Mucosa of gallbladder (tissue), 1 donor: Measurements from ENCODE around the gene IKZF3. TPM values are rescaled to one million over a fixed set of nuclear protein-coding genes. Genes with fewer than 3 reads are reported as not detected.
A peak's percentile ranks its signal among the peaks of the same experiment; 100 is the strongest.
"Not testable (repeated sequence)": the region's sequence is repeated elsewhere in the genome, so short reads cannot be mapped to it uniquely, and the experiment has no call there.

ENCODE experiments used
- DNase-seq: peaks from one replicate; pipeline ENCODE4 v3.0.0-alpha.2; 2020; ENCODE audit warnings: low spot score
- total RNA-seq: library from RNA; stranded (reverse); gene quantifications from one replicate; pipeline ENCODE4 v1.2.1, GENCODE V29; 2021
- donor health status: DM: no; HTN: no; CAD: no.

Gene IKZF3
- total RNA-seq, 1 donor from 2014 or later = 5.8 TPM

- DNase-seq = no peak
These were observed 123.6 kb downstream of the IKZF3 start for GRCh38 chr17:39740357-39741111.

GRCh38 chr17:39739885-39740356 lies 124.2 kb downstream of the IKZF3 start:
- DNase-seq = no peak

DNA sequence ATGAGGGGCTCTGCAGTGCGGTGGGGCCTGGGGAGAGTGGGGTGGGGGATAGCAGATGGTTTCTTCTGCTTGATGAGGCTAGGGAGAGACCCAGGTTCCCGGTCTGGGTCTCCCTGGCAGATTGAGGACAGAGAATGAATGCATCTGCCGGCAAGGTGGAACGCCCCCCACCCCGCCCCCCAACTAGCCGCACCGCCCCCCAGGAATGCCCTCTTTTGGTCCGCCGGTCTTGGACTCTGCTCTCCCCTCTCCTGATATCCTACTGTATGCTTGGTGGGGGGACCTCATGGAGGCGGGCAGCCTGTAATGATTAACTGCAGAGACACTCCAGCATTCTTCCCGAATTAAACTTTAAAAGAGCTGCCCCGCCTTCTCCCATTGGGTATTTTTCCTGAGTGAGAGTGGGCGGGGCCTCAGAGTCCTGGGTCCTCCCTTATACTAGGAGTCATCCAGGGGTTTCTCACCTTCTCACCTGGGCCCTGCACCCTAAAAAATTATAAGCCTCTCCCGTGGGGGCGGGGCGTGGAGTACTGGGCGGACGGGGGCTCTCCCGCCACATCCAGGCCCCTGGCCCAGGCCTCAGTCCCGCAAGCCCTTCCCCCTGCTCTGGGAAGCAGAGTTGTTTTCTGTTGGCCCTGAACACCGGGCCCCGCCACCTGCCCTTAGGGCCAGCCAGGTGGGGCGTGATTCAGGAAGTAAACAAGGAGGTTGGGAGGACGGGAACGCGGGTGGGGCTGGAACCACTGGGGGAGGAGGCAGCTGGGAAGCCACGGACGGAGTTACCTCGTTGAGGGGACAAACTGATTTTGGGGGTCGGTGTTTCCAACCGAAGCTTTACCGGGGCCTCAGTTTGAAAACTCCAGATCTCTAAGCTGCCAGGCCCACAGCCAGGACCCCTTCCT lies 124.9 kb downstream of the IKZF3 start:
- DNase-seq = peak; percentile 86

DNA sequence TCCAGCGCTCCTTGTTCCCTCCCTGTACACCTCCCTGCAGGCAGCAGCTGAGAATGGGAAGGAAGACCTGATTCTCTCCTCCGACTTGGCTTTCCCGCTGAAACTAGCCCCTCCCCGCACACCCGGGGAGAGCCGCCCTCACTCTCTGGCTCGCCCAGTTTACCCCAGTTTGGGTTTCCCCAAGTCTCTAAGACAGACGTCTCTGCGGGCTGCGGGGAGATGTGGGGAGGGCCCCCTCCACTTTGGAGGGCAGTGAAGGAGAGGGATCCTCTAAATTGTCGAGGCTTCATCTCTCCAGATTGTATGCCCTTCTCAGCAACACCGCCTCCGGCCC lies 125.6 kb downstream of the IKZF3 start:
- DNase-seq = no peak

GRCh38 chr17:39737760-39738567 lies 126.1 kb downstream of the IKZF3 start, which contains the start of gene GRB7:
Gene GRB7, plus strand, starts transcription at chr17:39737938. Its CDS starts 4,364 bp downstream, at chr17:39742302.
- DNase-seq = peak; percentile 82

- no peak for DNase-seq
These were observed 126.8 kb downstream of the IKZF3 start for GRCh38 chr17:39737206-39737759.

DNA sequence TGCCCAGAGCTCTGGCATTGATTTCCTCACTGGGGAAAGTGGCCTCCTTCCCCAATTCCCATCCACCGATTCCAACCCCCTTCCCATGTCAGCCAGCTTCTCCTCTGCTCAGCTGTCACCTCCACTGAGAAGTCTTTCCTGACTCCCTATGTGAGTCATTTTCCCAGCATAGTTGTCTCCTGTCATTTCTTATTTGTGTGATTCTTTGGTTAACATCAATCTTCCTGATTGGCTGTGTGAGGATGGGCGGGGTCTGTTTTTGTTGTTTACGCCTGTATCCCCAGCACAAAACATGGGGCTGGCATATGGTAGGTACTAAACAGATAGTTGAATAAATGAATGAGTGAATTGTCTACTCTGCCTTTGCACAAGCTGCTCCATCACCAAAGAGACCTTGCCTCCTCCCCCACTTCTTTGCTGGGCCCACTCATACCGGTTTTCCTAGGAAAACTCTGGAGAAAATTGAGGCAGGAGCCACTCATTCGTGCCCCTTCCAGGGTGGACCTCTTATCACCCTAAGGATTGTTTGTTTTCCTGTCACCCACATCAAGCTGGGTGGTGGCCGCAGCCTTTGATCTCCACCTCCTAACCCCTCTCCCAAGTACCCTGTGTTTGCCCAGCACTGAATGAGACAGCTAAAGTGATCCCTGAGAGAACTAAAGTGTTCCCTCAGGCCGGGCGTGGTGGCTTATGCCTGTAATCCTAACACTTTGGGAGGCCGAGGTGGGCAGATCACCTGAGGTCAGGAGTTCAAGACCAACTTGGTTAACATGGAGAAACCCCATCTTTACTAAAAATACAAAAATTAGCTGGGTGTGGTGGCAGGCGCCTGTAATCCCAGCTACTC lies 127.6 kb downstream of the IKZF3 start:
- DNase-seq = no peak

DNA sequence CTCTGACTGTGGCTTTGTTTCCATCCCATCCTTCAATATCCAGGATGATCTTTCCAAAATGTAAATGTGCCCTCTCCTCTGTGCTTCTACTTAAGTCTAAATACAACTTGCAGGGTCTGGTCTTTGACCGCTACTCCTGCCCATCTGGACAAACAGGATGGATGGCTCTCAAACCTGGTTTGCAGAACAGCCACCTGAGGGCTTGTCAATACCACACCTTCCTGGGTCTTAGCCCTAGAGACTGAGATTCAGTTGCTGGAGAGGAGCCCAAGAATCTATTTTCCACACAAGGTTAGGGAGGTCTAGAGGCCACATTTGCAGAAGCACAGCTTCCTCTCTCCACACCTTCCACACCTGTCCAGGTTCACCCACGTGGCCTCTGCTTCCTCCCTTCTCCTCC lies 128.2 kb downstream of the IKZF3 start:
- DNase-seq = peak; percentile 54

GRCh38 chr17:39732586-39732985 lies 131.5 kb downstream of the IKZF3 start:
- no peak for DNase-seq

GRCh38 chr17:39730095-39730921 lies 133.8 kb downstream of the IKZF3 start, which contains the start of gene MIEN1:
Gene MIEN1, minus strand, starts transcription at chr17:39730532. Its CDS starts 37 bp downstream, at chr17:39730495.
- DNase-seq = peak; percentile 93

DNA sequence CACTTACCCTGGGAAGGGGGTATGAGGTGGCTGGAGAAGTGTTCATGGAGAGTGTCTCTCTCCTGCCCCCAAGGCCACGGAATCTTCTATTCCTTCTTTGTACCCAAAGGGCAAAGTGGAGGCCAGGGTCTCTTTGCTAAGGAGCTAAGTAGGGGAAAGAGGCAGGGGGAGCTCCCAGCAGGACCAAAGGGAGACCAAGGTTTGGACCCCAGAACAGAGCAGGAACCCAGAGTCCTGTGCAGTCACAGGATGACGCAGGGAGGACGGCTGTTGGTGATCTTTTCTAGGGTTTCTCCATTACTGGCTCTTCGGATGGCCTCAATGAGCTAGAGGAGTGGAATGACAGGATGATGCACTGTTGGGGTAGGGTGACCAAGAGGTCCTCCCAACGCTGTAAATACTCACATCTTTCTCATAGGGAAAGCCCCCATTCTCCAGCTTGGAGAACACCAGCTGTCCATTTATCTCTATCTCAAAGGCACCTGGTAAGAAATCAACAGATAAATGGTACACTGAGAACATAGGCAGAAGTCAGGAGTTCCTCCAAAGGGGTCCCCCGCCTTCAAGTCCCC lies 134.7 kb downstream of the IKZF3 start:
- no peak for DNase-seq

DNA sequence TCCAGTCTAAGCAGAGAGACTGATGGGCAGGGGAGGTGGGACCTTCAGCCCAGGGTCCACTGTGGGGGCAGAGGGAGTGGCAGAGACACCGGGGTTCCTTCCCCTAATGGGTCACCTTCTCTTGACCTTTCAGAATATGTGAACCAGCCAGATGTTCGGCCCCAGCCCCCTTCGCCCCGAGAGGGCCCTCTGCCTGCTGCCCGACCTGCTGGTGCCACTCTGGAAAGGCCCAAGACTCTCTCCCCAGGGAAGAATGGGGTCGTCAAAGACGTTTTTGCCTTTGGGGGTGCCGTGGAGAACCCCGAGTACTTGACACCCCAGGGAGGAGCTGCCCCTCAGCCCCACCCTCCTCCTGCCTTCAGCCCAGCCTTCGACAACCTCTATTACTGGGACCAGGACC lies 136.6 kb downstream of the IKZF3 start:
- DNase-seq = no peak

DNA sequence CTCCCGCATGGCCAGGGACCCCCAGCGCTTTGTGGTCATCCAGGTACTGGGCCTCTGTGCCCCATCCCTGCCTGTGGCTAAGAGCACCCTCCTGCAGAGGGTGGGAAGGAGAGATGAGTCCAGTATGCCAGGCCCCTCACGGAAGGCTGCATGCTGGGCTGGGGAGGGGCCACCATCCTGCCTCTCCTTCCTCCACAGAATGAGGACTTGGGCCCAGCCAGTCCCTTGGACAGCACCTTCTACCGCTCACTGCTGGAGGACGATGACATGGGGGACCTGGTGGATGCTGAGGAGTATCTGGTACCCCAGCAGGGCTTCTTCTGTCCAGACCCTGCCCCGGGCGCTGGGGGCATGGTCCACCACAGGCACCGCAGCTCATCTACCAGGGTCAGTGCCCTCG lies 137.5 kb downstream of the IKZF3 start:
- DNase-seq = no peak

DNA sequence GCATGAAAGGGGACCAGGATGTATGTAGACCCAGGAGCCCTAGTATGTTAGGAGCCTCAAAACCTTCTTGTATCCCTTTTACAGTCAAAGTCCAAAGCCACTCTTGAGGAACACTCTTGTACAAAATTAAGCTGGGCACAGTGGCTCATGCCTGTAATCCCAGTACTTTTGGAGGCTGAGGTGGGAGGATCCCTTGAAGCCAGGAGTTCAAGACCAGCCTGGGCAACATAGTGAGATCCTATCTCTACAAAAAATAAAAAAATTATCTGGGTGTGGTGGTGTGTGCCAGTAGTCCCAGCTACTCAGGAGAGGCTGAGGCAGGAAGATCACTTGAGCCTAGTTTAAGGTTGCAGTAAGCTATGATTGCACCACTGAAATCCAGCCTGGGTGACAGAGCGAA lies 138.2 kb downstream of the IKZF3 start:
- DNase-seq = not testable (repeated sequence)

DNA sequence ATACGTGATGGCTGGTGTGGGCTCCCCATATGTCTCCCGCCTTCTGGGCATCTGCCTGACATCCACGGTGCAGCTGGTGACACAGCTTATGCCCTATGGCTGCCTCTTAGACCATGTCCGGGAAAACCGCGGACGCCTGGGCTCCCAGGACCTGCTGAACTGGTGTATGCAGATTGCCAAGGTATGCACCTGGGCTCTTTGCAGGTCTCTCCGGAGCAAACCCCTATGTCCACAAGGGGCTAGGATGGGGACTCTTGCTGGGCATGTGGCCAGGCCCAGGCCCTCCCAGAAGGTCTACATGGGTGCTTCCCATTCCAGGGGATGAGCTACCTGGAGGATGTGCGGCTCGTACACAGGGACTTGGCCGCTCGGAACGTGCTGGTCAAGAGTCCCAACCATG lies 139.4 kb downstream of the IKZF3 start:
- no peak for DNase-seq

DNA sequence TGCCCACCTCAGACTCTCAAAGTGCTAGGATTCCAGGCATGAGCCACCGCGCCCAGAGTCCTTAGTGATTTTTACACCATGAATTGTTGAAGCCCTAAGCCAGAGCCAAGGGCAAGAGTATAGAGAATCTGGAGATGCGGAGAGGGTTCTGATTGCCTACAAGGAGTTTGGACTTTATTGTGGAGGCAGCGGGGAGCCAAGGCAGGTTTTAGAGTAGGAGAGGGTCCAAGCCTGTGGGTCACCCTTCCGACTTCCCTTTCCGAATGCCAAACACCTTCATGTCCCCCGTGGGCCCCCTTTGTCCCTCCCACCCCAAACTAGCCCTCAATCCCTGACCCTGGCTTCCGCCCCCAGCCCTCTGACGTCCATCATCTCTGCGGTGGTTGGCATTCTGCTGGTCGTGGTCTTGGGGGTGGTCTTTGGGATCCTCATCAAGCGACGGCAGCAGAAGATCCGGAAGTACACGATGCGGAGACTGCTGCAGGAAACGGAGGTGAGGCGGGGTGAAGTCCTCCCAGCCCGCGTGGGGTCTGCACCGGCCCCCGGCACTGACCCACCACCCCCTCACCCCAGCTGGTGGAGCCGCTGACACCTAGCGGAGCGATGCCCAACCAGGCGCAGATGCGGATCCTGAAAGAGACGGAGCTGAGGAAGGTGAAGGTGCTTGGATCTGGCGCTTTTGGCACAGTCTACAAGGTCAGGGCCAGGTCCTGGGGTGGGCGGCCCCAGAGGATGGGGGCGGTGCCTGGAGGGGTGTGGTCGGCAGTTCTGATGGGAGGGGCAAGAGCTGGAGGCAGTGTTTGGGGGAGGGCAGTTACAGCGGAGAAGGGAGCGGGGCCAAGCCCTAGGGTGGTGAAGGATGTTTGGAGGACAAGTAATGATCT lies 140.9 kb downstream of the IKZF3 start:
- no peak for DNase-seq

DNA sequence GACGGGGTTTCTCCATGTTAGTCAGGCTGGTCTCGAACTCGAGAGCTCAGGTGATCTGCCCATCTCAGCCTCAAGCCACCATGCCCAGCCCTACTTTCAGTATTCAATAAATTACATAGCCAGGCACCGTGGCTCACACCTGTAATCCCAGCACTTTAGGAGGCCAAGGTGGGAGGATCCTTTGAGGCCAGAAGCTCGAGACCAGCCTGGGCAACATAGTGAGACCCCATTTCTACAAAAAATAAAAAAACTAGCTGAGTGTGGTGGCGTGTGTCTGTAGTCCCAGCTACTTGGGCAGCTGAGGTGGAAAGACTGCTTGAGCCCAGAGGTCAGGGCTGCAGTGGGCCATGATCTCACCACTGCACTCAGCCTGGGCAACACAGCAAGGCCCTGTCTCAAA lies 142.0 kb downstream of the IKZF3 start:
- DNase-seq = no peak
